NCI-H345 treated with DMSO at 0.1 percent for 48 hours (cell line): ENCODE measurements around the gene TRIP6.

Experiments
- DNase-seq: peaks from one replicate; lab custom pipeline; 2025; ENCODE audit not compliant: unreplicated experiment; lab: John Stamatoyannopoulos, UW

TRIP6 gene

GRCh38 chr7:100867040-100867775, at the start of gene TRIP6:
TSS of gene TRIP6 (plus strand) at chr7:100867387. CDS start at chr7:100867498, 111 bp downstream.
- no peak for DNase-seq

- DNase-seq = no peak
These were observed 48.8 kb upstream of the TRIP6 start for GRCh38 chr7:100818366-100818765.

GRCh38 chr7:100818825-100819224, 48.4 kb upstream of the TRIP6 start:
- DNase-seq = no peak

GRCh38 chr7:100819586-100819985, 47.6 kb upstream of the TRIP6 start:
- no peak for DNase-seq

- DNase-seq = no peak
These were observed 44.7 kb upstream of the TRIP6 start for GRCh38 chr7:100822236-100823139.

GRCh38 chr7:100823140-100823525, 44.1 kb upstream of the TRIP6 start:
- no peak for DNase-seq

GRCh38 chr7:100823534-100823933, 43.7 kb upstream of the TRIP6 start:
- no peak for DNase-seq

- DNase-seq = no peak
These were observed 42.5 kb upstream of the TRIP6 start for GRCh38 chr7:100824499-100825214.

- no peak for DNase-seq
These were observed 41.9 kb upstream of the TRIP6 start for GRCh38 chr7:100825215-100825671.

GRCh38 chr7:100825751-100826513, 41.3 kb upstream of the TRIP6 start:
- DNase-seq = no peak

GRCh38 chr7:100826514-100827329, 40.5 kb upstream of the TRIP6 start:
- no peak for DNase-seq

GRCh38 chr7:100827330-100828226, 39.6 kb upstream of the TRIP6 start, which contains the start of gene EPHB4:
TSS of gene EPHB4 (minus strand) at chr7:100827523. CDS start at chr7:100827030, 493 bp downstream.
- DNase-seq = no peak

GRCh38 chr7:100829150-100829716, 38.0 kb upstream of the TRIP6 start:
- DNase-seq = no peak

GRCh38 chr7:100830396-100830795, 36.8 kb upstream of the TRIP6 start:
- DNase-seq = no peak

- no peak for DNase-seq
These were observed 34.9 kb upstream of the TRIP6 start for GRCh38 chr7:100832281-100832633.

- no peak for DNase-seq
These were observed 31.0 kb upstream of the TRIP6 start for GRCh38 chr7:100835903-100836811.

GRCh38 chr7:100836812-100837098, 30.4 kb upstream of the TRIP6 start:
- no peak for DNase-seq
